ENCODE measurements around the gene NCS1.

DNA sequence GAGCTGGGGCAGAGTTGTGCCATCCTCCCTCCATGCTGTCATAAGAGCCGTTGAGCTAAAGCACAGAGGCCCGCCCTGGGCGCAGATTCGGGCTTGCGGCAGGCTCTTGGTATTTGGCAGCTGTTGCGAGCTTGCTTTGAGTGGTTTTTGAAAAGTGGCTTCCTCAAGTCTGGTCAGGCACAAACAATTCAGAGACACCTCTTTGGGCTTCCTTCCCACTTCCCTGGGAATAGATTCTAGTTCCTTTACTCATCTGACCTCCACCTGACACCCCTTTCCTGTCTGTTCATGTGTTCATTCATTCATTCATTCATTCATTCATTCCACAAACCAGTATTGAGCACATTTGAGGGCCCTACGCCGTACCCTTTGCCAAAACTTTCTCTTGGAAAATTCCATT lies 27.4 kb downstream of the NCS1 start:
- TF ChIP-seq CTCF (conservative IDR thresholded peaks at IDR 0.05; ENCODE audit: low read length) = no peak
- no peak for TF ChIP-seq EZH2phosphoT487 (IDR thresholded peaks at IDR 0.05; ENCODE audit: borderline replicate concordance)

All from Loucy (cell line).